H1 (cell line): ENCODE measurements around the gene GINS3. TPM values are rescaled to one million over a fixed set of nuclear protein-coding genes. Genes with fewer than 3 reads are reported as not detected.

Experiments used
- CHD1 ChIP-seq: IDR thresholded peaks from 2 replicates; pipeline ENCODE4 v1.6.1; 2012; ENCODE audit warnings: low read depth, low read length, improper control_type of control experiment
- GABPA ChIP-seq: IDR thresholded peaks from 2 replicates; pipeline ENCODE4 v1.6.1; 2011; ENCODE audit warnings: mild to moderate bottlenecking, low read length, moderate library complexity, borderline replicate concordance; ENCODE audit not compliant: insufficient read depth
- SIX5 ChIP-seq: IDR thresholded peaks from 2 replicates; pipeline ENCODE4 v1.6.1; 2011; ENCODE audit warnings: mild to moderate bottlenecking, low read depth, low read length
- polyA plus RNA-seq, 7 experiments: library from polyadenylated mRNA; depleted of rRNA in 3 of 7; stranded (reverse) in 5 of 7; unstranded in 2 of 7; fragments of >200 nt in 5 of 7; fragments of 200-250 nt in 2 of 7; gene quantifications; 1 replicate in 5 of 7; 2 replicates in 1 of 7; 4 replicates in 1 of 7; pipeline versions ENCODE4 v1.2.1 to v1.2.3, GENCODE V29; 2011 to 2013; ENCODE audit warnings: missing spikeins in 2 of 7, mixed read lengths in 2 of 7
- total RNA-seq: library from RNA; stranded (reverse); fragmentation: NEBNext Ultra II Directional; extraction: Animal tissue kit (Norgen Biotek cat#: 25700); gene quantifications from 2 replicates; pipeline ENCODE4 v1.2.1, GENCODE V29; 2021
- TF ChIP-seq, protein P1 (sequence below): fragments of 300-600 bp; sonication (generic); IDR thresholded peaks from 2 replicates; pipeline ENCODE4 v1.7.1; 2012; ENCODE audit warnings: low read length, moderate library complexity, mild to moderate bottlenecking, inconsistent platforms; ENCODE audit not compliant: insufficient replicate concordance
- TF ChIP-seq, protein P2 (sequence below): IDR thresholded peaks from 2 replicates; pipeline ENCODE4 v1.6.1; 2011; ENCODE audit warnings: low read depth, mild to moderate bottlenecking, low read length; ENCODE audit not compliant: insufficient read depth

The GINS3 gene
- total and polyA plus RNA-seq, 2 of the 8 experiments (the other 6 are each of a cell fraction or from before 2014, with no cell fraction given), result 12.9 to 15.4 TPM

DNA sequence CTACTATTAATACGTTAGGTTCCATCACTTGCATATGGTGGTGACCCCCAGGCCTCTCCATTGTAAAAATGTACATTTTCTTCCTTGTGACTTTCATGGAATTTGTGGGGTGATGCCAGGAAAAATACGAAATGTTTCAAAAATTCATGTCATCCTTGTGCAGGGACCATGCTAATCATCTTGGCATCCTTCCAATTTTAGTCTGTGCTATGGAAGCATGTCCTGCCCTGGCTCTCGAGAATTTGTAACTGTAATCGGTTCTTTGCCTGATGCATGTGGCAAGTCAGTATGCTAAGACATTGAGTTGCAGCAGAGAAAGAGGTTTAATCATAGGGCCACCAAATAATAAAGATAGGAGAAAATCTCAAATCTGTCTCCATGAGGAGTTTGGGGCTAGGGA is 14.3 kb upstream of the GINS3 start (continued):
- TF ChIP-seq, protein P1, sequence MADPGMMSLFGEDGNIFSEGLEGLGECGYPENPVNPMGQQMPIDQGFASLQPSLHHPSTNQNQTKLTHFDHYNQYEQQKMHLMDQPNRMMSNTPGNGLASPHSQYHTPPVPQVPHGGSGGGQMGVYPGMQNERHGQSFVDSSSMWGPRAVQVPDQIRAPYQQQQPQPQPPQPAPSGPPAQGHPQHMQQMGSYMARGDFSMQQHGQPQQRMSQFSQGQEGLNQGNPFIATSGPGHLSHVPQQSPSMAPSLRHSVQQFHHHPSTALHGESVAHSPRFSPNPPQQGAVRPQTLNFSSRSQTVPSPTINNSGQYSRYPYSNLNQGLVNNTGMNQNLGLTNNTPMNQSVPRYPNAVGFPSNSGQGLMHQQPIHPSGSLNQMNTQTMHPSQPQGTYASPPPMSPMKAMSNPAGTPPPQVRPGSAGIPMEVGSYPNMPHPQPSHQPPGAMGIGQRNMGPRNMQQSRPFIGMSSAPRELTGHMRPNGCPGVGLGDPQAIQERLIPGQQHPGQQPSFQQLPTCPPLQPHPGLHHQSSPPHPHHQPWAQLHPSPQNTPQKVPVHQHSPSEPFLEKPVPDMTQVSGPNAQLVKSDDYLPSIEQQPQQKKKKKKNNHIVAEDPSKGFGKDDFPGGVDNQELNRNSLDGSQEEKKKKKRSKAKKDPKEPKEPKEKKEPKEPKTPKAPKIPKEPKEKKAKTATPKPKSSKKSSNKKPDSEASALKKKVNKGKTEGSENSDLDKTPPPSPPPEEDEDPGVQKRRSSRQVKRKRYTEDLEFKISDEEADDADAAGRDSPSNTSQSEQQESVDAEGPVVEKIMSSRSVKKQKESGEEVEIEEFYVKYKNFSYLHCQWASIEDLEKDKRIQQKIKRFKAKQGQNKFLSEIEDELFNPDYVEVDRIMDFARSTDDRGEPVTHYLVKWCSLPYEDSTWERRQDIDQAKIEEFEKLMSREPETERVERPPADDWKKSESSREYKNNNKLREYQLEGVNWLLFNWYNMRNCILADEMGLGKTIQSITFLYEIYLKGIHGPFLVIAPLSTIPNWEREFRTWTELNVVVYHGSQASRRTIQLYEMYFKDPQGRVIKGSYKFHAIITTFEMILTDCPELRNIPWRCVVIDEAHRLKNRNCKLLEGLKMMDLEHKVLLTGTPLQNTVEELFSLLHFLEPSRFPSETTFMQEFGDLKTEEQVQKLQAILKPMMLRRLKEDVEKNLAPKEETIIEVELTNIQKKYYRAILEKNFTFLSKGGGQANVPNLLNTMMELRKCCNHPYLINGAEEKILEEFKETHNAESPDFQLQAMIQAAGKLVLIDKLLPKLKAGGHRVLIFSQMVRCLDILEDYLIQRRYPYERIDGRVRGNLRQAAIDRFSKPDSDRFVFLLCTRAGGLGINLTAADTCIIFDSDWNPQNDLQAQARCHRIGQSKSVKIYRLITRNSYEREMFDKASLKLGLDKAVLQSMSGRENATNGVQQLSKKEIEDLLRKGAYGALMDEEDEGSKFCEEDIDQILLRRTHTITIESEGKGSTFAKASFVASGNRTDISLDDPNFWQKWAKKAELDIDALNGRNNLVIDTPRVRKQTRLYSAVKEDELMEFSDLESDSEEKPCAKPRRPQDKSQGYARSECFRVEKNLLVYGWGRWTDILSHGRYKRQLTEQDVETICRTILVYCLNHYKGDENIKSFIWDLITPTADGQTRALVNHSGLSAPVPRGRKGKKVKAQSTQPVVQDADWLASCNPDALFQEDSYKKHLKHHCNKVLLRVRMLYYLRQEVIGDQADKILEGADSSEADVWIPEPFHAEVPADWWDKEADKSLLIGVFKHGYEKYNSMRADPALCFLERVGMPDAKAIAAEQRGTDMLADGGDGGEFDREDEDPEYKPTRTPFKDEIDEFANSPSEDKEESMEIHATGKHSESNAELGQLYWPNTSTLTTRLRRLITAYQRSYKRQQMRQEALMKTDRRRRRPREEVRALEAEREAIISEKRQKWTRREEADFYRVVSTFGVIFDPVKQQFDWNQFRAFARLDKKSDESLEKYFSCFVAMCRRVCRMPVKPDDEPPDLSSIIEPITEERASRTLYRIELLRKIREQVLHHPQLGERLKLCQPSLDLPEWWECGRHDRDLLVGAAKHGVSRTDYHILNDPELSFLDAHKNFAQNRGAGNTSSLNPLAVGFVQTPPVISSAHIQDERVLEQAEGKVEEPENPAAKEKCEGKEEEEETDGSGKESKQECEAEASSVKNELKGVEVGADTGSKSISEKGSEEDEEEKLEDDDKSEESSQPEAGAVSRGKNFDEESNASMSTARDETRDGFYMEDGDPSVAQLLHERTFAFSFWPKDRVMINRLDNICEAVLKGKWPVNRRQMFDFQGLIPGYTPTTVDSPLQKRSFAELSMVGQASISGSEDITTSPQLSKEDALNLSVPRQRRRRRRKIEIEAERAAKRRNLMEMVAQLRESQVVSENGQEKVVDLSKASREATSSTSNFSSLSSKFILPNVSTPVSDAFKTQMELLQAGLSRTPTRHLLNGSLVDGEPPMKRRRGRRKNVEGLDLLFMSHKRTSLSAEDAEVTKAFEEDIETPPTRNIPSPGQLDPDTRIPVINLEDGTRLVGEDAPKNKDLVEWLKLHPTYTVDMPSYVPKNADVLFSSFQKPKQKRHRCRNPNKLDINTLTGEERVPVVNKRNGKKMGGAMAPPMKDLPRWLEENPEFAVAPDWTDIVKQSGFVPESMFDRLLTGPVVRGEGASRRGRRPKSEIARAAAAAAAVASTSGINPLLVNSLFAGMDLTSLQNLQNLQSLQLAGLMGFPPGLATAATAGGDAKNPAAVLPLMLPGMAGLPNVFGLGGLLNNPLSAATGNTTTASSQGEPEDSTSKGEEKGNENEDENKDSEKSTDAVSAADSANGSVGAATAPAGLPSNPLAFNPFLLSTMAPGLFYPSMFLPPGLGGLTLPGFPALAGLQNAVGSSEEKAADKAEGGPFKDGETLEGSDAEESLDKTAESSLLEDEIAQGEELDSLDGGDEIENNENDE, result no peak
- TF ChIP-seq CHD1, result no peak
- TF ChIP-seq GABPA, result no peak
- no peak for TF ChIP-seq SIX5
- TF ChIP-seq, protein P2, sequence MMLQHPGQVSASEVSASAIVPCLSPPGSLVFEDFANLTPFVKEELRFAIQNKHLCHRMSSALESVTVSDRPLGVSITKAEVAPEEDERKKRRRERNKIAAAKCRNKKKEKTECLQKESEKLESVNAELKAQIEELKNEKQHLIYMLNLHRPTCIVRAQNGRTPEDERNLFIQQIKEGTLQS, result no peak
